GM12801 (cell line): ENCODE data around the gene TBCD.

Source experiments
- TF ChIP-seq, protein P1 (sequence below): IDR thresholded peaks from one replicate; pipeline ENCODE4 v1.5.1; 2011; ENCODE audit warnings: control low read depth; ENCODE audit not compliant: insufficient read length; ENCODE audit errors: extremely low read depth

The TBCD gene

DNA sequence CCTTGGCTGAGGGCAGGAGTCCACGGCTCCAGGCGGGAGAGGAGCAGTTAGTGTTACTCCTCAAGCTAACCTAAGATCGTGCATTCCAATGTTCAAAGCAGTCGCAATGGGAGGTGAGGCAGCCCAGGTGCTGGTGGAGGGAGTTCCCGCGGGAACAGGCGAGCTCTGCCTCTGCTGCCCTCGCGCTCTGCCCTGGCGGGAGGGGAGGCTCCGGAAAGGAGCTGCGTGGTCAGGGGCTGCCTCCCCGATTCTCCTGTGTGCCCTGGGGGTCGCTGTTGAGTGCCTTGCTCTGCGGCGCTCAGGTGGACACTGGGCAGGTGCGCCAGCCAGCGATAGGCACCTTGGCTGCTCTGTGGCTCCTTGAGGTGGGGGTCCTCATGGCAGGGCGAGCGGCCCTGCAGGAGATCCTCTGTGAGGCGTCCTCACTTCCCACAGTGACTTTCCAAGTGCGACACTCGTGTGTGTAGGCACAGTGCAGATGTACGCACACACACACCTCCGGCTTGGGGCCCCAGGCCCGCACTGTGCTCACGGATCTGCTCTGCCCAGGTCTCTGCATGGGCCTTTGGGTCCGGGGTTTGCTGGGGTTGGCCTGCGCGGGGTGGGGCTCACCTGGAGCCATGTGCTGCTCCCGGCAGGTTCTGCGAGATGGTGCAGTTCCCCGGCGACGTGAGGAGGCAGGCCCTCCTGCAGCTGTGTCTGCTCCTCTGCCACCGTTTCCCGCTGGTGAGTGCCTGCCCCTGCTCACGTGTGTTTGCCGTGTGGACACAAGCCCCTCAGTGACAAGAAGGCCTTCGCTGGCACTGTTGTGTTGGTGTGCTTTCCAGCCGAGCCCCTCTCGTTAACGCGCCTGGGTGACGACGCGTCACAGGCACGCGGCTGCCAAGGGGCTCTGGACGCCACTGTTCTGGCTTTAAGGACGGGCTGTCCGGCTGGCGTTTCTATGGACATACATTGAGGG, 185.8 kb downstream of the TBCD start:
- TF ChIP-seq, protein P1, sequence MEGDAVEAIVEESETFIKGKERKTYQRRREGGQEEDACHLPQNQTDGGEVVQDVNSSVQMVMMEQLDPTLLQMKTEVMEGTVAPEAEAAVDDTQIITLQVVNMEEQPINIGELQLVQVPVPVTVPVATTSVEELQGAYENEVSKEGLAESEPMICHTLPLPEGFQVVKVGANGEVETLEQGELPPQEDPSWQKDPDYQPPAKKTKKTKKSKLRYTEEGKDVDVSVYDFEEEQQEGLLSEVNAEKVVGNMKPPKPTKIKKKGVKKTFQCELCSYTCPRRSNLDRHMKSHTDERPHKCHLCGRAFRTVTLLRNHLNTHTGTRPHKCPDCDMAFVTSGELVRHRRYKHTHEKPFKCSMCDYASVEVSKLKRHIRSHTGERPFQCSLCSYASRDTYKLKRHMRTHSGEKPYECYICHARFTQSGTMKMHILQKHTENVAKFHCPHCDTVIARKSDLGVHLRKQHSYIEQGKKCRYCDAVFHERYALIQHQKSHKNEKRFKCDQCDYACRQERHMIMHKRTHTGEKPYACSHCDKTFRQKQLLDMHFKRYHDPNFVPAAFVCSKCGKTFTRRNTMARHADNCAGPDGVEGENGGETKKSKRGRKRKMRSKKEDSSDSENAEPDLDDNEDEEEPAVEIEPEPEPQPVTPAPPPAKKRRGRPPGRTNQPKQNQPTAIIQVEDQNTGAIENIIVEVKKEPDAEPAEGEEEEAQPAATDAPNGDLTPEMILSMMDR, result no peak

DNA sequence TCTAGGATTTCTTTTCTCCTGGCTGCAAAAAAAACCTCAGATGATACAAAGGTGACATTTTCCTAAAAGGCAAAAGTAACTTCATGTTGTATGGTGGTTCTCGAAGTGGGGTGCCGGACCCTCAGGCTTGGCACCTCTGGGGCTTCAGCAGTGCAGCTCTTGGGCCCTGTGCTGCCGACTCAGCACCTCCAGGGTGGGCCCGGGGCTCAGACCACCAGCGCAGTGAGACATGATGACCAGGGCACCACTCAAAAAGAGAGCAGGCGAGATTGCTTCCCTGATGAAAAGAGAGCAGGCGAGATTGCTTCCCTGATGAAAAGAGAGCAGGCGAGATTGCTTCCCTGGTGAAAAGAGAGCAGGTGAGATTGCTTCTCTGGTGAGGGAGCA, 186.6 kb downstream of the TBCD start:
- TF ChIP-seq, protein P1, result no peak

DNA sequence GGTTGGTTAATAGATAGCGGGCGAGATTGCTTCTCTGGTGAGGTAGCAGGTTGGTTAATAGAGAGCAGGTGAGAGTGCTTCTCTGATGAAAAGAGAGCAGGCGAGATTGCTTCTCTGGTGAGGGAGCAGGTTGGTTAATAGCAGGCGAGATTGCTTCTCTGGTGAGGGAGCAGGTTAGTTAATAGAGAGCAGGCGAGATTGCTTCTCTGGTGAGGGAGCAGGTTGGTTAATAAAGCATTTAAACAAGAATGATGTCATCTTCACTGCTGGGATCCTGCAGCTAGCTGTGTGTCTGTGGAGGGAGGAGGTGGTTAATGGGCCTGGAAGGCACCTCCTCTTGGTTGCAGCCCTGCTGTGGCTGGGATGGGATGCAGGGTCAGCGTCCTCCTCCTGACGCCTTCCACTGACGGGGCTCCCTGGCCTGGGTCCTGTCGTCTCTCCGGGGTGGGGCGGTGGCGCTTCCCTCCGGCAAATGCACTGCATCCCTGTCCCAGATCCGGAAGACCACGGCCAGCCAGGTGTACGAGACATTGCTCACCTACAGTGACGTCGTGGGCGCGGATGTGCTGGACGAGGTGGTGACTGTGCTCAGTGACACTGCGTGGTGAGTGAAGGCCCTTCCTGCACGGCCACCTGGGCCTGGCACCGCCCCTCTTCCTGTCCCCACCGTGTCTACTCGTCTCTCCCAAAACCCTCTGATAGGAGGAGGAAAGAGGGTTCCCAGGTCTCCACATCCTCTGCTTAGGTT, 187.2 kb downstream of the TBCD start:
- TF ChIP-seq, protein P1, result no peak

DNA sequence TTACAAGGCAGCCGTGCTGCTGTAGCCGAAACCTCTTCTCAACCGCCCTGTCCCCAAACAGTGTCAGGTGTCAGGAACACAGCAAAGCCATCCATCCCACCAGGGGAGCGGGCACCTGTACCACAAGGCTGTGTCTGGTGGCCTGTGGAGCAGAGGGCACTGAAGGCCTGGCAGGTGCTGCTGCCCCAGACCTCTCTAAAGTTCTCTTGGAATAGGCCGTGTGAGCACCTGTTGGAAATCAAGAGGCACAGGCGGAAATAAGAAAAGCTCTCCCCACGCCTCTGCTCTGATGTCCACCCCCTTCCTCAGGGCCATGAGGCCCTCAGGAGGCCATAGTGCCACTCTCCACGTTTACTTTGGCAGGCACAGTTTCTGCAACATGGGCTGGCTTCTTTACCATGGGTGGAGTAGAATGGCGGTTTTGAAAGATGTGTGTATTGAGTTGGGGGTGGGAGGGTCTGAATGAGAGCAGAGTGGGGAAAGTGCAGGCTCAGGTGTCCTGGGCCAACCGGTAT, 187.8 kb downstream of the TBCD start:
- TF ChIP-seq, protein P1, result no peak

DNA sequence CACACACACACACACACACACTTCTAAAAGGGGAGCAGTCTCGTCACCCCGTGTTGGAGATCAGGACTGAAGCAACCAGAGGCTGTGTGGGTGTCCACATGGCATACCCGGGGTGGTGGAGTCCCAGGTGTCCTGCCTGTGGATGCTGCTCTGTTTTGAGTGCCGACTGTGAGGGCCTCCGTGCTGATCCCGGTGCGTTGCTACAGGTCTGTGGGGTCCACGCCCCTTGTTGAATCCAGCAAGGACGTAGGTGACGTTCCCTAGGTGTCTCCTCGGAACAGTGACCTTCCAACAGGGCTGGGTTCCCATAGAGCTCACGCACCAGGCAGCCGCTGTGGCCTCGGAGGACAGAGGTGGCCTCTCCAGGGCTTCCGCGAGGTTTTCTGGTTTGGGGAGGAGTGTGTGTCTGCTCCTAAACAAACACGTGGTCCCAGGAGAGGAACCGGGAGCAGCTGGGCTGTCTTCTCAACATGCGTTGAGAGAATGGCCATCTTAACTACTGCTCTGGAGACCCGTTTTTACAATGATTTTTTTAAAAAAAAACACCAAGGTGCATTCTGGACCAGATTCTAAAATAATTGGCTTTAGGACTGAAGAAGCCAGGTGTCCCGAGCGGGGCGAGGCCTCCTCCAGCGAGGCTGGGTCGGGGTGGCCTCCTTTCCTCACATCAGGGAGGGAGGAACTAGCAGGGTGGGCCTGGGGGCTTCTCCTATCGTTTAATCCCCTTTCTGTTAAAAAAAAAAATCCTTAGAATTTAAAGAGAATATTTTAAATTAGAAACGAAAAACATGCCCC, 188.6 kb downstream of the TBCD start:
- TF ChIP-seq, protein P1, result no peak

DNA sequence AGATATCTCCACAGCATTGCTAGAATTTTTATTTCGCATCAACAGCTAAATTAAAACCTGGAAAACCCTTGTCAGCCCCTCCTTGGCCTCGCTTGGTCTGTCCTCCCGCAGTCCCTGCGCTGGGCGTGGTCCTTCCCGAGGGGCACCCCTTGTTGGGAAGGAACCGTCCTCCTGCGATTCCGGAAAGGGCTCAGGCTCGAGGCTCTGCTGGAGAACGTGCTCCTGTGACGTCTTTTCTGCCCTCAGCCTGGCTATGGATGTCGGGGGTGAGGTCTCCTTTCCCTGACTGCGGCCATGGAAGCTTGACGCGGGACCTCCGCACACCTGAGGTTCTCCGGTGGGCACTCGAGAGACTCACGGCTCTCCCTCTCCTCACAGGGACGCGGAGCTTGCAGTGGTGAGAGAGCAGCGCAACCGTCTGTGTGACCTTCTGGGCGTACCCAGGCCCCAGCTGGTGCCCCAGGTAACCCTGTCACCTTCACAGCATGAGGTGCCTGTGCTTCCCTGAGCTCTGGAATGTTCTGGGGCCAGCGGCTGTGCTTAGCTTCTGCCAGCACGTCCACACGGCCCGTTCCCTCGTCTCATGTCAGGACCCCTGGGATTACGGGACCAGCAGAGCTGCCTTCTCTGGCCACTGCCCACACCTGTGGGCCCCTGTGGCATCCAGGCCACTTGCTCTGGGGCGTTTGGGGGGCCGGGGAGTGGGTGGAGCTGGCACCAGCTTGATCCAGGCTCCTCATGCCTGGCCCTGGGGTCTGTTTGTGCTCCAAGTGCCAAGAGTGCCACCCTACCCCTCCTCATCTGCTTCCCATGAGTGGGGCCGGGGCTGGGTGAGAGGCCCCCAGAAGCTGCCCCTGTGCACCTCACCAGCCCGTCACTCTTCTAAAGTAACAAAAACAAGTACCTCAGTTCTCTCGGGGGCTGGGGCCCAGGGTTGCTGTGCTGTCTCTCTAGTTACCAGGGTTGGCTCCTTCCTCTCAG, 189.4 kb downstream of the TBCD start:
- TF ChIP-seq, protein P1, result no peak
